Adipocyte (in vitro differentiated cells): ENCODE measurements around the gene KYNU.
"Not testable (repeated sequence)": the region's sequence is repeated elsewhere in the genome, so short reads cannot be mapped to it uniquely, and the experiment has no call there.

Experiments used
- DNase-seq: peaks from one replicate; pipeline ENCODE4 v3.0.0-alpha.2; 2015; ENCODE audit warnings: low read depth
- H3K27me3 ChIP-seq: replicated peaks from 2 replicates; pipeline ENCODE4 v1.7.0; 2013; ENCODE audit warnings: mild to moderate bottlenecking, low read length, moderate library complexity; ENCODE audit not compliant: control insufficient read depth, insufficient read depth
- H3K36me3 ChIP-seq: 2 replicates; pipeline ENCODE4 v1.7.0; 2013; ENCODE audit warnings: low read length, mild to moderate bottlenecking, moderate library complexity; ENCODE audit not compliant: control insufficient read depth, insufficient read depth, severe bottlenecking
- H3K4me1 ChIP-seq: 2 replicates; pipeline ENCODE4 v1.7.0; 2013; ENCODE audit warnings: mild to moderate bottlenecking, low read length, moderate library complexity; ENCODE audit not compliant: control insufficient read depth, insufficient read depth
- H3K4me3 ChIP-seq: 2 replicates; pipeline ENCODE4 v1.7.0; 2013; ENCODE audit warnings: mild to moderate bottlenecking, low read length, moderate library complexity
- H3K9ac ChIP-seq: 2 replicates; pipeline ENCODE4 v1.7.0; 2013; ENCODE audit warnings: mild to moderate bottlenecking, low read length, moderate library complexity
- H3K9me3 ChIP-seq: 2 replicates; pipeline ENCODE4 v1.7.0; 2013; ENCODE audit warnings: mild to moderate bottlenecking, low read length, moderate library complexity; ENCODE audit not compliant: control insufficient read depth

KYNU gene

GRCh38 chr2:143074913-143075312, 197.4 kb downstream of the KYNU start:
- H3K9me3 ChIP-seq, H3K4me3 ChIP-seq, H3K9ac ChIP-seq, H3K36me3 ChIP-seq, H3K4me1 ChIP-seq, H3K27me3 ChIP-seq, DNase-seq: not testable (repeated sequence)

GRCh38 chr2:143075711-143076110, 198.2 kb downstream of the KYNU start:
- H3K36me3 ChIP-seq, result no peaks in the 10 kb centered on the region
- no peak overlapping the region for H3K9ac ChIP-seq
- no peaks in the 10 kb centered on the region for H3K4me1 ChIP-seq
- no peaks in the 10 kb centered on the region for H3K27me3 ChIP-seq
- no peak for DNase-seq
- H3K9me3 ChIP-seq, result peaks cover 7% of the 10 kb centered on the region
- no peak overlapping the region for H3K4me3 ChIP-seq

GRCh38 chr2:143078104-143078503, 200.6 kb downstream of the KYNU start:
- peaks cover 14% of the 10 kb centered on the region for H3K9me3 ChIP-seq
- H3K4me1 ChIP-seq, result no peaks in the 10 kb centered on the region
- no peaks in the 10 kb centered on the region for H3K27me3 ChIP-seq
- no peaks in the 10 kb centered on the region for H3K36me3 ChIP-seq
- no peak overlapping the region for H3K9ac ChIP-seq
- DNase-seq, result no peak
- H3K4me3 ChIP-seq, result no peak overlapping the region

GRCh38 chr2:143081616-143082015, 204.2 kb downstream of the KYNU start:
- Histone ChIP-seq H3K9ac (no peak overlapping the region), H3K4me3 (no peak overlapping the region), H3K4me1 (no peaks in the 10 kb centered on the region), H3K27me3 (no peaks in the 10 kb centered on the region), H3K9me3 (peaks cover 7% of the 10 kb centered on the region), H3K36me3 (no peaks in the 10 kb centered on the region)
- no peak for DNase-seq

- H3K9ac ChIP-seq, result no peak overlapping the region
- DNase-seq, result peak; percentile 80
- H3K27me3 ChIP-seq, result no peaks in the 10 kb centered on the region
- H3K4me1 ChIP-seq, result no peaks in the 10 kb centered on the region
- H3K9me3 ChIP-seq, result peaks cover 7% of the 10 kb centered on the region
- H3K36me3 ChIP-seq, result no peaks in the 10 kb centered on the region
- peak overlapping the region; percentile 58 for H3K4me3 ChIP-seq
These were observed 206.2 kb downstream of the KYNU start for GRCh38 chr2:143083636-143084035.

- Histone ChIP-seq H3K9me3 (peaks cover 7% of the 10 kb centered on the region), H3K27me3 (no peaks in the 10 kb centered on the region), H3K4me3 (no peak overlapping the region), H3K9ac (no peak overlapping the region), H3K36me3 (no peaks in the 10 kb centered on the region), H3K4me1 (no peaks in the 10 kb centered on the region)
- no peak for DNase-seq
These were observed 207.0 kb downstream of the KYNU start for GRCh38 chr2:143084462-143084861.

- Histone ChIP-seq H3K4me1 (no peaks in the 10 kb centered on the region), H3K9ac (no peak overlapping the region), H3K27me3 (no peaks in the 10 kb centered on the region), H3K36me3 (no peaks in the 10 kb centered on the region), H3K4me3 (no peak overlapping the region), H3K9me3 (peaks cover 7% of the 10 kb centered on the region)
- no peak for DNase-seq
These were observed 207.8 kb downstream of the KYNU start for GRCh38 chr2:143085125-143085784.

- DNase-seq, result no peak
- Histone ChIP-seq H3K36me3 (no peaks in the 10 kb centered on the region), H3K4me3 (no peak overlapping the region), H3K9me3 (peaks cover 5% of the 10 kb centered on the region), H3K4me1 (no peaks in the 10 kb centered on the region), H3K9ac (no peak overlapping the region), H3K27me3 (no peaks in the 10 kb centered on the region)
These were observed 209.6 kb downstream of the KYNU start for GRCh38 chr2:143087033-143087432.

GRCh38 chr2:143088388-143088787, 210.9 kb downstream of the KYNU start:
- no peak for DNase-seq
- Histone ChIP-seq H3K36me3 (no peaks in the 10 kb centered on the region), H3K27me3 (no peaks in the 10 kb centered on the region), H3K9me3 (no peaks in the 10 kb centered on the region), H3K4me3 (no peak overlapping the region), H3K4me1 (no peaks in the 10 kb centered on the region), H3K9ac (no peak overlapping the region)

- H3K36me3 ChIP-seq, DNase-seq, H3K27me3 ChIP-seq, H3K4me1 ChIP-seq, H3K9ac ChIP-seq, H3K9me3 ChIP-seq, H3K4me3 ChIP-seq: not testable (repeated sequence)
These were observed 212.1 kb downstream of the KYNU start for GRCh38 chr2:143089520-143089919.
